GM19023 (cell line): Measurements from ENCODE around the gene CLEC11A.

Experiments used
- ATAC-seq: cut with Tn5 transposase; IDR thresholded peaks from one replicate; pipeline ENCODE4 v1.9.1; 2021; ENCODE audit warnings: mild to moderate bottlenecking, moderate library complexity; ENCODE audit not compliant: unreplicated experiment

CLEC11A gene

DNA sequence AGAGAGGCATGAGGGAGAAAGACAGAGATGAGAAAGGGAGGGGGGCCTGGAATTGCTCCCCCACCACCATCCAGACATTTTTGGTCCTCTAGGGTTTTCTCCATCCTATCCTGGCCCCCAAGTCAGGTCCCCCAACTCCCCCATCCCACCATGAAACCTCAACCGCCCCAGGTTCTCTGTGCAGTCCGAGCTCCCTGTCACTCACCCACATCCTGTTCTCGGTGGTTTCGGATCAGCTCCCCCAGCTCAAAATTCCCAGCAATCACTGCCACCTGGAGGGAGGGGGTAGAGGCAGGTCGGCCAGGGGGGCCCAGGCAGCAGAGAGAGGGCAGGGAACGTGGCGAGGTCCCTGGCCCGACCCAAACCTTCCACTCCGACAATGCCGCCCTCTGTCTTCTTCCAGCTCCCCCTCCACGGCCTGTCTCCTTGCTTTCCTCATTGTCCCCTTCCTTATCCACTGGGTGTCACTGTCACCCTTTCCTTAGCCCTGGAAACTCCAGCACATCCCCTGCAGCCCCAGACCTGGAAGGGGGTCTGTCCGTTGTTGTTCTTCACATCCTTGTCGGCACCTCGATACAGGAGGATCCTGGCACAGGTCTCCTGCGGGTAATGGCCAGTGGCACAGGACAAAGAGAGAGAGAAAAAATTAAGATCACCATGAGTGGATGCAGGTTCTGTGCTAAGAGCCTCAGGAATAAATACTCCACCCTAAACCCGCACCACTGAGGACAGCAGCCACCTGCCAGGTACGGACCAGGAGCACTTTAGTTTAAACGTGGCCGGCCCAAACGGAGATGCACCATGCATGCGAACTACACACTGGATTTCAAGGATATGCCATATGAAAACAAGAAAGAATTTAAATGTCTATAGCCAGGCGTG lies 19.0 kb upstream of the CLEC11A start:
- no peak for ATAC-seq

DNA sequence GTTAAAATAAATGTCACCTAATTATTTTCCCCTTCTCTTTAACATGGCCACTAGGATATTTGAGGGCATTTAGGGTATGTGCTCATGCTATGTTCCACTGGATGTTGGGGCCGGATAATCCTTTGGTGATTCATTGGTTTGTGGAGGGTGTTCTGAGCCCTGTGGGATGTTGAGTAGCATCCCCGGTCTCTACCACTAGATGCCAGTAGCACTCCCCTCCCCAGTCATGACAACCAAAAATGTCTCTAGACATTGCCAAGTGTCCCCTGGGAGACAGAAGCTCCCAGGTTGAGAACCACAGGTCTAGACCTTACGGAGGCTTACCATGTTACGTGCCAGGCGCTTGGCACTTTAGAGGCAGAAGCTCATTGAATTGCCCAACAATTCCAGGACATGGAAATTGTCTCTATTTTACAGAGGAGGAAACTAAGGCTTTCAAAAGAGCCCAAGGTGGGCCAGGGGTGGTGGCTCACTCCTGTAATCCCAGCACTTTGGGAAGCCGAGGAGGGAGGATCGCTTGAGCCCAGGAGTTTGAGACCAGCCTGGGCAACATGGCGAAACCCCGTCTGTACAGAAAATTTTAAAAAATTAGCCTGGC lies 17.6 kb upstream of the CLEC11A start:
- no peak for ATAC-seq

DNA sequence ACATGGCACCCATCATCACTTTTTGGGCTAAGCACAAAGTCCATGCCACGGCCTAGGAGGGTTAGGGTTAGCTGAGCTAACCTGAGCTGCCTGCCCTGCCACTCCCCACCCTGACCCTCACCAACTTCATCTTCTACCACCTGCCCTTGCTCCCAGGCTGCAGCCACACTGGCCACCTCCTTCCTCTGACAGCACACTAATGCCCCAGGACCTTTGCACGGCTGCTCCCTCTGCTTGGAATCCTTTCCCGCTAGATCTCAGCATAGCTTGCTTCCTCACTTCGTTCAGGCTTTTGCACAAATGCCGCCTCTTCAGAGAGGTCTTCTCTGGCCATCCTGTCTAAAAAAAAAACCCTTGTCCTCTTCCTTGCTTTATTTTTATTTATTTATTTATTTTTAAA lies 16.8 kb upstream of the CLEC11A start:
- ATAC-seq: no peak

DNA sequence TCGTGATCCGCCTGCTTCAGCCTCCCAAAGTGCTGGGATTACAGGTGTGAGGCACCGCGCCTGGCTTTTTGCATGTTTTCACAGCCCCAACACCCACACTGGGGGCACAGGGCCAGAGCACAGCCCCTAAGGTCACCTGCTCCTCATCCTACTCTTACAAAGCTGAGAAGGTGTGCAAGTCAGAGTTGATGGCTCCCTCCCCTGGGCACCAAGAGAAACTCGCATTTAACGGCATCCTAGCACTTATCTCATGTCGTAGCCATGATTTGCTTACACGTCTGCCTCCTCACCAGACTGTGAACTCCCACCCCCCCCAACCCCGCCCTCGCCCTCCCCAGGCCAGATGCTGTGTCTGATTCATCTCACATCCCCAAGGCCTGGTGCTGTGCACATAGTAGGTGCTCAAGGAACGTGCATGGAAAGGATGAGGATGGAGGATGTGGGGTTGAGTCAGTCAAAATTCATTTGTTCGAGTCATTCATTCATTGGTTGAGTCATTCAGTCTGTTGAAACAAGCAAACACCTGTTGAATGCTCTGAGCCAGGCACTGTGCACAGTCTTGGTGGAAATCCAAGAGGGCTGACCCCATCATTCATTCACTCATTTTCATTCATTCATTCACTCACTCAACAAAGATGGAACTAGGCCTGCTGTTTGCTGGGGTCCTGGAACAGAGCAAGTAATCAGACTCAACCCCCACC lies 14.8 kb upstream of the CLEC11A start:
- no peak for ATAC-seq

DNA sequence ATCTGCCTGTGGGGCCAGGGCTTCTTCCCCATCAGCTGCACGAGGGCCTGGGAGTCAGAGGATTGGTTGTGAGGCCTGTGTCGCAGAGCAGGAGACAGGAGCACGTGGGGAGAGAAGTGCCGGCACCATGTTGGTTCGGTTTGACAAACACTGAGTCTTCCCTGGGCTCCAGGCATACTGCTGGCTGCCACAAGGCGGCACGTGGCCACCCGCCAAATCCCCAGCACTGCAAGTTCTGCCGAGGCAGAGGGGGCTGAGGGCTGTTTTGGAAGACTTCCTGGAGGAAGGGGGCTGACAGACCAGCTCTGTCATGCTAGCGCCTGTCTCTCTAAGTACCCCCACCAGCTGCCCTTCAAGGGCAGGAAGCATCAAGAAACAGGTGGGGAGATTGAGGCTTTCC lies 13.1 kb upstream of the CLEC11A start:
- no peak for ATAC-seq

DNA sequence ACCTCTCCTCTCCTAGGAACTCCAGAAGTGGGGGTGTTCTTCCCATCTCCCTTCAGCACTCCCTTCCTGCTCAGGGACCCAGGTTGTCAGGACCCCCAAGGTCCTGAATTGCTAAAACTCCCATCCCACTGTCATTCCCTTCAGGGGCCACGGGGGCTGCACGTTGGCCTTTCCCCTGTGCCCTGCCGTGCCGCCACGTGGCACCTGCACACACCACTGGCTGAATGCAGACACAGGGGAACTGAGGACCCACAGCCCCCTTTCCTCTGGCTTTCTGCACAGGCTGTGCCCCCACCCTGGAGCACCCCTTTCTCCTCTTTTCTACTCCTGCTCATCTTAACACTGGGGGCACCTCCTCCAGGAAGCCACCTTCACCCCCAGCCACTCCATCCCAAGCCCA lies 12.6 kb upstream of the CLEC11A start:
- no peak for ATAC-seq

DNA sequence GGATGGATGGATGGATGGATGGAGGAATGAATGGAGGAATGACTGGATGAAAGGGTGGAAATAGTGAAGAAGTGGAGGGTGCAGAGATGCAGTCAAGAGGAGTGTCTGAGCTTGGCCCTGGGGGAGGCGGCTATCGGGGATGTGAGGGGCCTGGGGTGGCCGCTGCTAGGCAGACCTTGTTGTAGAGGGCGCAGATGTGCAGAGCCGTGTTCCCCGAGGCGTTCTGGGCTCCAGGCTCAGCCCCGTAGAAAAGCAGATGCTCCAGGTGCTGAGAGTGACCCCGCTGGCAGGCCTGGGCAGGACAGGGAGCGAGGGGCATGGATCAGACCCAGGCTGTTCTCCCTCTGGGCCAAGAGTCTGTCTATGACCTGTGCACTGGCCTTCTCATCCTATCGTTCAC lies 12.0 kb upstream of the CLEC11A start:
- ATAC-seq: no peak

DNA sequence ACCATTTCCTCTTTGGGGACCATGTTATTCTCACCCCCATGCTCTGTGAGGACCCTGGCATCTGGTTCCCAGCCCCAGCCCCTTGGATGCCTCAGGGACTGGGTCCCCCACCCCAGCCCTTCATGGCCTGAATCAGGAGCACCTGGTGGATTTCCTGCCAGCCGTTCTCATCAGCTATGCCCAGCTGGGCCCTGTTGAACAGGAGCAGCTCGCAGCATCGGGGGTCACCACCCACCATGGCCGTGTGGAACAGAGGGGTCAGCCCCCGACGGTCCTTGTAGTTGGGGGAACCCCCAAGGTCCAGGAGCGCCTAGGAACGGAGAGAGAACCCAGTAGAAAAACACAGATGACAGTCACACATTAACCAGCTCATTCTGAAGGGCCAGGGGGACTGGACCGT lies 11.4 kb upstream of the CLEC11A start:
- ATAC-seq: no peak

DNA sequence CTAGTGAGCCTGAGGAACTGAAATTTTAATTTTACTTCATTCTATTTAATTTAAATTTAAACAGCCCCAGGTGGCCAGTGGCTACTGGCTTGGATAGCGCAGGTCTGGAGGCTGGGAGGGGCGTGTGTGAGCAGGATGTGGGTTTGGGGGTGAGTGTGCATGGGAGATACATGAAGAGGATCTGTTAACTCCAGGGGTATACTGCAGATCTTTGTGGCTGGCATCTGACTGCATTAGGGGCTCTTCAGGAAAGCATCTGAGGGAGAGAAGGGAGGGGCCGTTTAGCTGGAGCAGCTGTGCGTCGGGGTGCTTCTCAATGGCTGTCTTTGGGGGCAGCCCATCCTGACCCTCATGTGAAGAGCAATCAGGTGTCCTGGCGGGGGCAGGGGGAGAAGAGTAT lies 10.3 kb upstream of the CLEC11A start:
- ATAC-seq: no peak

DNA sequence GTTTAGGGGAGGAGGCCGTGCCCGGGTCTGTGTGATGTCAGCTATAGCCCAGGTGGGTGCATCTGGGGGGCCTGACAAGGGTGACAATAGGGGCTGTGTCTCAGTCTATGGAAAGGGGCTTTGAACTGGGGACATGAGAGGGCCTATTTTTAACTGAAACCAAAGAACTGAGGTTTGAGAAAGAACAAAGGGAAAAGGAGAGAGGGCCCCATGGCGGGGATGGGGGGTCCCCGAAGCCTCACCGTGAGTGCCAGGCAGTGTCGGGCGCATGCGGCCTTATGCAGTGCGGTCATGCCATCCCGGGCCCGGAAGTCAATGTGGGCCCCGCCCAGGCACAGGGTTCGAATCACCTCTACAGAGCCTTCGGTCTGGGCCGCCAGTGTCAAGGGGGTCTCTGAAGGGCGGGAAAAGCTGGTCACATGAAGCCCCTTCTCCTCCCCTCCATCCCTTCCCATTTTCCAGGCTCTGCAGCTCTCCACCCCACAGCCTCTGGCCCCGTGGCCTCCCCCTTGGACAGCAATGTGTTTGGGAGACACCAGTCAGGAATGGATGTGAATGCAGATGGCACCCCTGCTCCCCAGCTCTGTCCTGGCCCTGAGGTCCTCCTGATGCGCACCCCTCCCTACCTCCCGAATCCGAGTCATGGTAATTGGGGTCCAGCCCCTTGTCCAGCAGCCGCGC lies 9.5 kb upstream of the CLEC11A start:
- ATAC-seq: no peak

DNA sequence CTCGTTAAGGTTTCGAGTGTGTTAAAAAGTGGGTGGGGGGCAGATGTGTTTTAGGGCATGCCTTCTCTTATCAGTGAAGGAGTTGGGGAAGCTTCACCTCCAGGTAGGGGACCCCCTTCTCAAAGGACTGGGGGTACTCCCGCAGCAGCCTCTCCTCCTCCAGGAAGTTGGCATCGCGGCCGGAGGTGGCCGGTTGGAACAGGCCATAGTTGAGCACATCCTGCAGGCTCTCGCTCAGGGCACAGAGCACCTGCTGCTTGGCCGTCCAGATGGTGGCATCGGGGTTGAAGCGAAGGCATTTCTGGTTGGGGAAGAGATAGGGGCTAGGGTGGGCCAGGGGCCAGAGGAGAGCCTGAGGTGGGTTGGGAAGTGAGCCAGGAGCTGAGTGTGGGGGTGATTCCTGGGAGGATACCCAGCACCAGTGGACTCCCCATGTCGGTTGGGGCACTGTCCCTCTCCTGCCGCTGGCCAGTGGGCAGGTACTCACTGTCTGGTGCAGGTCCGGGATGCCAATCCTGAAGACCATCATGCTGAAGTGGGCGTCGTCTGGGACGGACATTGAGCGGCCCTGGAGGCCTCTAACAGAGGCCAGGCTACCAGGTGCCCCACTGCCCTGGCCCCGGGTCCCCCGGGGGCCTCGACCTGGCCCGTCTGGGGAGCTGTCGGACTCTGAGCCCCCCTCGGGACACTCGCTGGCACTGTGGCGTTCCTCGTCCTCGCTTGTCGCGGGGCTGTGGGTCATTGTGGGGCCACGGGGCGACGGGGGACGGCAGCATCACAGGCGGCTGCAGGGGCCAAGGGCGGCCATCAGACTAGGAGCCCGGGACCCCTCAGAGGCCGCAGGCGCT lies 6.8 kb upstream of the CLEC11A start:
- no peak for ATAC-seq

DNA sequence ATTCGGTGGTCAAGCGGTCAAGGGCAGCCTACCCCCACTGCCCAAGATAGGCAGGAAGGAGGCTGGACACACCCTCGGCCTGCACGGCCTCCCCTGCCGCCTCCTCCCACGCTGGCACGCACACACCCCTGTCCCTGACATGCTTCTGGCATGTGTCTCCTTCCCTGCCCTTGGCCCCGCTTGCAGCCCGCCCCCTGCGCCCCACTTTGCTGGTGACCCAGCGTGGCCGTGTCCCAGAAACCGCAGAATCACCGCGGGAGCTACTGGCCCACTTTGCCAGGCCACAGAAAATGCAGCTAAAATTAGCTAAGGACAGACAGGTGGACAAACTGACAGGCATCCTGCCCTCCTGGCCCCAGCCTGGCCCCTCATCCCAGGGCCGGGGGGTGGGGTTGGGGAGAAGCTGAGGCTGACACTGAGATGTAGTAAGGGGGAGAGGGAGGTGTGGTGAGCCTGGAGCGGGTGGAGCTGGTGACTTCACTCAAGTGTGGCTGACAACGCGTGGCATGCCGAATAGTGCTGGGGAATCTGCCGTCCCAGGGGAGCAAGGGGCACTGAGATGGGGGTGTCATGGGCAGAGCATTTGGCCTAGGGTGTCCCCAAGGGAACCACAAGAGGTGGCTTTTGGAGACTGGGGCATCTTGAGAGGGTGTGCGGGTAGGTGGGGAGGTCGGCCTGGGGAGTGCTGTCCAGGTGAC lies 6.0 kb upstream of the CLEC11A start:
- no peak for ATAC-seq

DNA sequence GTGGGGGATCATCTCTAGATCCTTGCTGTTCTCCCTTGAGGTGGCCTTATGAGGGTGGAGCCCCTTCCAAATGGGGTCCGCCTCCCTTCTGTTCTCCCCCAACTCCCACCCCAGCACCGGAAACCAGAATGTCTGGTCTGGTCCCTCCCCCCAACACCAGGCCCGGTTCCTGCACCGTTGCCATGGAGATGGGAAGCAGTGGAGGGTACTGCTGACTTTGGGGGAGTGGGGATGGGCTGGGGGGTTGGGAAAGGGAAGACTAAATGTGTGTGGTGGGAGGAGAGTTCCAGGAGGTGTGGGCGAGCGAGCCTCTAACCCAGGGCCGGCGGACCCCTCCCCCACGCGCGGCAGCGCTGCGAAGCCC lies 5.3 kb upstream of the CLEC11A start:
- no peak for ATAC-seq

DNA sequence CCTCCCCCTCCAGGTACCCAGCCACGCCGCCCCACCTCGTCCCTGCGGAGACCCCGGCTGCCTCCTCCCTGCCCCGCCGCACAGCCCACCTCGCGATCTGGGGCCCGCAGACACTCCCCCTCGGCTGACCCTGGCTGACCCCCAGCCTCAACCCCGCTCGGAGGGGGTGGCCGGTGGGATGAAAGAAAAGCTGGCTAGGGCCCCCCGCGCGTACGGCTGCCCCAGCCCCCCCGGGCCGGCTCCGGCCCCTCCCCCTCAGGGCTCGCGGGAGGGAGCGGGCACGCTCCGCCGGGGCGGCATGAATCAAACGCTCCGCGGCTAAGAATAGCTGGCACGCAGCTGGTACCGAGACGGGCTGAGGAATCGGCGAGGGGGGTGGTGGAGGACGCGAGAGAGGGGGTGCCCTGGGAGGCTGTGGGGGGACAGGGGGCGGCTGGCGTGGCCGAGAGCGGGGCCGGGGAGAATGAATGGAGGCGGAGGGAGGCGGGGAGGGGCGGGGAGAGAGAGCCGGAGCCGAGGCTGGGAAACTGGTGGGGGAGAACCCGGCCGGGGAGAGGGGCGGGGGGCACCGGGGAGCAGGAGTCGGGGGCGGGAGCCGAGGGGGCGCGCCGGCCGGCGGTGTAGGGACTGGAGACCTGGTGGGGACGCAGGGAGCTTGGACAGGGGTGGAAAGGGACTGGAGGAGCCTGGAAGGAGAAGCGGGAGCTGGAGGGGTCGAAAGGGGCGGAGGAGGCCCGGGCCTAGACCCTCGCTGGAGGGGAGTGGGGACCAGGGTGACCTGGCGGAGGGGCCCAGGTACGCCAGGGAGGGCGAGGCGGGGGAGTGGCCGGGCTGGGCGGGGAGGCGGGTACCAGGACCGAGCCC lies 4.7 kb upstream of the CLEC11A start:
- no peak for ATAC-seq

DNA sequence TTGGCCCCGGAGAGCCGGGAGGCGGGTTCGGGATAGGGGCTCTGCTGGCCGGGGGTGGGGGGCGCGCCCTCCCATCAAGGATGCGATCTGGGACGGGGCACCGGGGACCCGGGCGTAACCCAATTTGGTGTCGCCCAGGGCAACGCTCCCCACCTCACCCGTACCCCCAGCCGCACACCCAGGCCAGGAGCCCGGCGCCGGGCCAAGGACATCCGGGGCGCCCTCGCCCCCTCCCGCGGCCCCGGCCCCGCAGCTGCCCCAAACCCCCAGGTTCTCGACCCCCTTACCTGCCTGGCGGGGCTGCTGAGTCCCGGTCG lies 4.1 kb upstream of the CLEC11A start:
- no peak for ATAC-seq

DNA sequence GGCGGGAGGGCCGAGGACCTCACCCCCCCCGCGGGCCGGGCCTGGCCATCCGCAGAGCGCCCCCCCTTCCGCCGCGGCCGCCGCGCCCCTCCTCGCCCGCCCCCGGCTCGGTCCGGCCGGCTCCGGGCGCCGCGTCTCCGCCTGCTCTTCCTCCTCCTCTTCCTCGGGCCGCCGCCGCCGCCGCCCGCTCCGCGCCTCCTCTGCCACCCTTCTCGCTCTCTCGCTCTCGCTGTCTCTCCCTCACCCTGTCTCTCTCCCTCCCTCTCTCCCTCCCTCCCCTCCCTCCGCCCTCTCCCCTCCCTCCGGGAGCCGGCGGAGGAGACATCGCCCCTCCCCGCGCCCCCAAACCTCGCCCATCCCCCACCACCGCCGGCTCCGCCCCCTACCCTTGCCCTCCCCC lies 3.6 kb upstream of the CLEC11A start, which contains the start of gene SHANK1:
TSS of gene SHANK1 (minus strand) at position 237 of the 400 bp plus-strand sequence. CDS start 2,883 bp downstream, outside the sequence.
- no peak for ATAC-seq

DNA sequence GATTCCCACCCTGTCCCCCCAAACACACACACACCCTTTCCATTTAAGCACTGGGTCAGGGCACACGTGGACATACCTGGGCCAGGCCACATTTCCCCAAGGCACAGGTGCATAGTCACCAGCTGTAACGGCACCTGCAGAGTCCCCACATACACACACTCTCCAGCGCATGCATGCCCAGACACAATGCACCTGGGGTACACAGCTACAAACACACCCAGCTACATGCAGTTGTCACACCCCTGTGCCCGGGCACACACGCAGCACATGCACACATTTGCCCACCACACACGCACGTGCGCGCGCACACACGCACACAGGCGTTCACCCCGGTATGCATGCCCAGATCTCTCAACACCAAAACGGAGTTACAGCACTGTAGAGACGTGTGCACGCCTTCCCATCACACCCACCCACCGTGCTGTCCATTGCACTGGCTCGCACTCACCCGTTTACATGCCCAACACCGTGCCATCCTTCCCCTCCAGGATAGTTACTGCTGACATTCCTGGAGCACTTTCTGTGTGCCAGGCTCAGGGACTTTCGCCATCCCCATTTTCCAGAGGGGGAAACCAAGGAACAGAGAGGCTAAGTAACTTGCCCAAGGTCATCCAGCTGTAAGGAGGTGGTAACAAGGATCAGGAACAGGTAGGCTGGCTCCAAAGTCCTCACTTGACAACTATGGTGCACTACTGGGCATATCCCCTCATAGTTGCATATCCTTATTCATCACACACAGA lies 2.8 kb upstream of the CLEC11A start:
- ATAC-seq: no peak

DNA sequence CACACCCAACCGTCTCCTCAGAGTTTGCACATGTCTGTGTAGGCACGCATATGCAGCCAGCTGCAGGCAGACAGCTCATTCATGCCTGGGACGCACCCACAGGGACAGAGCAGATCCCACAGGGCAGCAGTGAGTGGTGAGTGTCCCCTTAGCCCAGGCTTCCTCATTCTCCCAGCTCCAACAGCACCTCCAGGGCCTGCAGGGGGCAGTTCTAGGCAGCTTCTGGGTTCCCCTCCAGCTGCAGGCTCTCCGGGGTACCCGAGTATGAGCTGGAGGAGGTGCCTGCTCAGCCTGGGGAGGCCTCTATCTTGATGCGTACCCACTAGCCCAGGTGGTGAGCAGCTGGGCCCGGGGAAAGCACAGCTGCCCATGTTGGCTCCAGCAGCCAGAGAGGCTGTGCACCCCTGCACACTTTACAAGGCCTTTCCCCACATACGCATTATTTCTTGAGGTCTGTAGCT lies 2.2 kb upstream of the CLEC11A start:
- no peak for ATAC-seq
